ENCODE measurements around the gene ATP5F1A.

DNA sequence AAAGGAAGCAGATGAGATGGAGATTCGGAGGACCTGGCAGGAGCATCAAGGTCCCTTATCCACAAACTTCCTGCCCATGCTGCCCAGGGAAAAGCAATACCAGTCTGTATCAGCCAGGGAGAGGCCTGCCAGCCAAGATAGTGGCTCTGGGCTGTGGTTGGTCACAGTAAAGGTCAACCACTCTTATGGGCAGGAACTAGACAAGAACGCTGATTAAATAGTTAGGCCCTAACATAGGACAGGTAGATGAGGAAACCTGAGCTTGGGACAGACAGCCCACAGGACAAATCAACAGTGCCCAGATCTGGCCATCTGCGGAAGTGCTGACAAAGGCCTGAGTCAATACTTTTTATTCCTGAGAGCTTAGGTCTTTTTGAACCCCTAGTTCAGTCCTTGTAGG is 36.7 kb downstream of the ATP5F1A start:
- TF ChIP-seq, protein P1, sequence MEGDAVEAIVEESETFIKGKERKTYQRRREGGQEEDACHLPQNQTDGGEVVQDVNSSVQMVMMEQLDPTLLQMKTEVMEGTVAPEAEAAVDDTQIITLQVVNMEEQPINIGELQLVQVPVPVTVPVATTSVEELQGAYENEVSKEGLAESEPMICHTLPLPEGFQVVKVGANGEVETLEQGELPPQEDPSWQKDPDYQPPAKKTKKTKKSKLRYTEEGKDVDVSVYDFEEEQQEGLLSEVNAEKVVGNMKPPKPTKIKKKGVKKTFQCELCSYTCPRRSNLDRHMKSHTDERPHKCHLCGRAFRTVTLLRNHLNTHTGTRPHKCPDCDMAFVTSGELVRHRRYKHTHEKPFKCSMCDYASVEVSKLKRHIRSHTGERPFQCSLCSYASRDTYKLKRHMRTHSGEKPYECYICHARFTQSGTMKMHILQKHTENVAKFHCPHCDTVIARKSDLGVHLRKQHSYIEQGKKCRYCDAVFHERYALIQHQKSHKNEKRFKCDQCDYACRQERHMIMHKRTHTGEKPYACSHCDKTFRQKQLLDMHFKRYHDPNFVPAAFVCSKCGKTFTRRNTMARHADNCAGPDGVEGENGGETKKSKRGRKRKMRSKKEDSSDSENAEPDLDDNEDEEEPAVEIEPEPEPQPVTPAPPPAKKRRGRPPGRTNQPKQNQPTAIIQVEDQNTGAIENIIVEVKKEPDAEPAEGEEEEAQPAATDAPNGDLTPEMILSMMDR (conservative IDR thresholded peaks at IDR 0.05), result no peak
- TF ChIP-seq ZFX (IDR thresholded peaks at IDR 0.05), result no peak
